Glomerular visceral epithelial cell (primary cell): ENCODE results near the gene SRSF12.
"Not testable (repeated sequence)": the region's sequence is repeated elsewhere in the genome, so short reads cannot be mapped to it uniquely, and the experiment has no call there.

ENCODE experiments used
- DNase-seq: peaks from one replicate; pipeline ENCODE4 v3.0.0-alpha.2; 2016; ENCODE audit errors: extremely low spot score

SRSF12 gene

DNA sequence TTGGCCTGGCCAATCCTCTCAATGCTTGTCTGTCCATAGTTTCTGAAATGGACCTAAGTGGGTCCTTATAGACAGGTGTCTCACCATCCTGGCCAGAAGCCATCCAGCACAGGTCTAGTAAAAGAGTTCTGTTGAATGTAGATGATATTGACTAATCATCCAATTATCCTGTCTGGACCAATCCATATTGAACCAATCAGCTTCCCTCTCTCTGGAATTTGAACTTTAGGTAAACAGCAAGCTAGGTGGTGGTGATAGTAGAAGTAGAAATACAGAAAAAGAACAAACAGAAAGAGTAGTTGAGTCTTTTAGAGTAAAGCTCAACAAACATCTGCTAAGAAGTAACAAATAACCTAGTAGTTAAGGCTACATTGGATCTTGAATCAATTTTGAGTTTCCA, 46.8 kb downstream of the SRSF12 start:
- DNase-seq, result no peak

DNA sequence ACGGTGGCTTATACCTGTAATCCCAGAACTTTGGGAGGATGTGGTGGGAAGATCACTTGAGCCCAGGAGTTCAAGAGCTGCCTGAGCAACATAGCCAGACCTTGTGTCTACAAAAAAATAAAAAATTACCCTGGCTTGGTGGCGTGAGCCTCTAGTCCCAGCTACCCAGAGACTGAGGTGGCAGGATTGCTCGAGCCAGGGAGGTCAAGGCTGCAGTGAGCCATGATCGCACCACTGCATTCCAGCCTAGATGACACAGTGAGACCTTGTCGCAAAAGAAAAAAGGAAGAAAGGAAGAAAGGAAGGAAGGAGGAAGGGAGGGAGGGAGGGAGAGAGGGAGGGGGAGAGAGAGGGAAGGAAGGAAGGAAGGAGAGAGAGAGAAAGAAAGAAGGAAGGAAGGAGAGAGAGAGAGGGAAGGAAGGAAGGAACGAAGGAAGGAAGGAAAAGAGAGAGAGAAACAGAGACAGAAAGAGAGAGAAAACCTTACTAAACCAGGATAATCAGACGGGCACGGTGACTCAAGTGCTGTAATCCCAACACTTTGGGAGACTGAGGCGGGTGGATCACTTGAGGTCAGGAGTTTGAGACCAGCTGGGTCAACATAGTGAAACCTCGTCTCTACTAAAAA, 48.2 kb downstream of the SRSF12 start:
- DNase-seq, result no peak

DNA sequence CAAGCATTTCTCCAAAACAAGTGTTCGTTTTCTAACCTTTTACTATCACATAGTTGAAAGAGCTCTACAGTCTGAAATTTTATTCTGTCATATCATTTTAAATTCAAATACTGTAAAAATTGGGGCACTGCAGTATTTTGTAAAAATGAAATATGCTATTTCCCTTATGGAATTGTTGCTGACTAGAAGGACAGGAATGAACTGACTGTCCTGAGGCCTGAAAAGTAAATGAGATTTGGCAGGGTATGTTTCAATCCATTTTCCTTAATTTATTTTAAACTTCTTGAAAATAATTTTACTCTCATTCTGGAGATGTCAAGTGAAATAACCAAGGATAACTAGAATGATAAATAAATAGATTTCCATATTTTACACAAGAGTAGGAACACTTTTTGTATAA, 49.2 kb downstream of the SRSF12 start:
- no peak for DNase-seq

DNA sequence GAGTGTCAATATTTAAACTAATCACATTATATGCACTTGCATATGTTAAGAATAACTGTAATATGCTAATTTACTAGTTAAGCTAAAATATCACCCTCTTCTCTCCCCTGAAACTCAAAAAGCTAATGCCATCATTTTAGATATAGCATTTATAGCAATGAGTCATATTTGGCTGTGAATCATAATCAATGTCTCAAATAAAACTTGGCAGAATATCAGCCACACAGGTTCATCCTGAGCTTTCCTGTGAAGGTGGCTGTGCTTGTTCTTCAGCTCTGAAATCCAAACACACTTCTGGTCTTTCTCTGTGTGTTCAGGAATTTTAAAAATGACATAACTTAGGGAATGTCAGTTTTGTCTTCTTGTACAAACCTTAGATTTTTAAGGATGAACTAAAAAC, 50.1 kb downstream of the SRSF12 start:
- DNase-seq, result no peak

DNA sequence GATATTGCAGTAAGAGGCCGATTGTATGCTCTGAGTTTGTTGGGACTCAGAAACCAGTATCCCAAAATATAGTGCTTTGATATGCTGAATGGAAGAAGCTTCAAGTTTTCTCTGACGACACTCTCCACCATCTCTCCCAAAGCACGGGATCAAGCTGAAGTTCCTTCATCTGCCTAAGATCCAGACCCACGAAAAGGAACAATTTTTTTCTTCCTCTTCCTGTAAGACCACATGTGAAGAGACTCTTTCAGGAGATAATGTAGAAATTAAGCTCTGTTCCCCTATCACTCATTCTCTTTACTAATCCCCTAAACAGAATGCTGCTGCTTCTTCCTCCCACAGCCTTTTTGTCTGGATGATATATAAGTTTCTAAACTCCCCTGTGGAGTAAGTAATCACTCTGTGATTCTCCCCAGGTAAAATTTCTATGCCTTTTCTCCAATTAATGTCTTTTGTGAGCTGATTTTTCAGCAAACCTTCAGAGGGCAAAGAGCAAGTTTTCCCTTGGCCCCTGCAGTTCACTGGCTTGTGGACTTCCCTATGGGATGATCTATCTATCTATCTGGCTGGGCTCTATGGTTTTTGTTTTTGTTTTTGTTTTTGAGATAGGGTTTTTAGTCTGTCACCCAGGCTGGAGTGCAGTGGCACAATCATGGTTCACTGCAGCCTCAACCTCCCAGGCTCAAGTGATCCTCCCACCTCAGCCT, 50.8 kb downstream of the SRSF12 start:
- no peak for DNase-seq

DNA sequence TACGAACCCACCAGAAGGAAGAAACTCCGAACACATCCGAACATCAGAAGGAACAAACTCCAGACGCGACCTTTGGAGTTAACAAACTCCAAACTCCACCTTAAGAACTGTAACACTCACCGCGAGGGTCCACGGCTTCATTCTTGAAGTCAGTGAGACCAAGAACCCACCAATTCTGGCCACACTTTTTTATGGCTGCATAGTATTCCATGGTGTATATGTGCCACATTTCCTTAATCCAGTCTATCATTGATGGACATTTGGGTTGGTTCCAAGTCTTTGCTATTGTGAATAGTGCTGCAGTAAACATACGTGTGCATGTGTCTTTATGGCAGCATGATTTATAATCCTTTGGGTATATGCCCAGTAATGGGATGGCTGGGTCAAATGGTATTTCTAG, 51.8 kb downstream of the SRSF12 start:
- DNase-seq, result not testable (repeated sequence)

DNA sequence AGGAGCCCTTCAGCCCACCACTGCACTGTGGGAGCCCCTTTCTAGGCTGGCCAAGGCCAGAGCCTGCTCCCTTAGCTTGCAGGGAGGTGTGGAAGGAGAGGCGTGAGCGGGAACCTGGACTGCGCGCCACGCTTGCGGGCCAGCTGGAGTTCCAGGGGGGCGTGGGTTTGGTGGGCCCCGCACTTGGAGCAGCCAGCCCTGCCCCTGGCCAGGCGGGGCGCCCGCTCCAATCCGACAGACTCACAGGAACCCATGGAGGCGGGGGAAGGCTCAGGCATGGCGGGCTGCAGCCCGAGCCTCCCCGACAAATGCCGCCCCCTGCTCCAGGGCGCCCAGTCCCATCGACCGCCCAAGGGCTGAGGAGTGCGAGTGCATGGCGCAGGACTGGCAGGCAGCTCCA, 52.9 kb downstream of the SRSF12 start:
- DNase-seq, result not testable (repeated sequence)

DNA sequence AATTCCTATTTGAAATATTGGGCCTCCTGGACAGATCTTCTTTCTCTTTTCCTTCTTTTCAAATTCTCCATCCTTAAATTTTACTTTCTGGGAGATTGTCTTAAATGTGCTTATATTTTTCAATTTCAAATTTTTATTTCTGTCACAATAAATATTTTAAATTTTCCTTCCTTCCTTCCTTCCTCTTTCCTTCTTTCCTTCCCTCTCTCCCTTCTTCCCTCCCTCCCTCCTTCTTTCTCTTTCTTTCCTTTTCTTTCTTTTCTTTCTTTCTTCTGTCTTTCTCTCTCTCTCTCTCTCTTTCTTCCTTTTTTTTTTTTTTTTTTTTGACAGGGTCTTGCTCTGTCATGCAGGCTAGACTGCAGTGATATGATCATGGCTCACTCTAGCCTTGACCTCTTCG, 54.0 kb downstream of the SRSF12 start:
- no peak for DNase-seq

DNA sequence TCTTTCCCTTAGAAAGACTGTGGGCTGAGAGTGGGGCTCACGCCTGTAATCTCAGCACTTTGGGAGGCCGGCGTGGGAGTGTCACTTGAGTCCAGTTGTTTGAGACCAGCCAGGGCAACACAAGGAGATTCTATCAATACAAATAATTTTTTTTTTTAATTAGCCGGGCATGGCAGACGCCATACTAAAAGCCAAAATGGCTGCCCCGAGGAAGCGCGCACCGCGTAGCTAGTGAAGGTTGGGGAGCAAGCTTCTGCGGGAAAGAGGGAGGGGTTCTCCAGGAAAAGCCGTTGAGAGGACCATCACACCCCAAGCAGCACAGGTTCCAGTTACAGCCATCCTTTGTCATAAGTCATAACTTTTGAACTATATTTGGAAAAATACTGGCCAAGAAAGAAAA, 58.6 kb downstream of the SRSF12 start:
- DNase-seq, result no peak

DNA sequence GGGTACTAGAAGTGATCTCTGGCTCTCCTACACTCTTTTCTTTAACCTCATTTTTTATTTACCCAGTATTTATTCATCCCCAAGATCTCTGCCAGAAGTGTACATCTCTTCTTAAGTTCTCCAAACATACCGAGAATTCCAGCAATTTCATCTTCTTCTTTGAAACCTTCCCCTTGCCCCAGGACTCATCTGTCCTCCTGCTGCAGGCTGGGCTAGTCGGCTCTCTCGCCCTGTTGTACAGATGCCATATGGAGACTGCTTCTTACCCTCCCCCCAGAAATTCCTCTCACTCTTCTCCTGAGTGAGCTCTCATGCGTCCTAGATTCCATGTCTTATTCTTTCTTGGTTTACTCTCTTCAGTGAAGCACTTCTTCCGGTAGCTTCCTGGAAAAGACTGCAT, 59.2 kb downstream of the SRSF12 start:
- DNase-seq, result no peak

DNA sequence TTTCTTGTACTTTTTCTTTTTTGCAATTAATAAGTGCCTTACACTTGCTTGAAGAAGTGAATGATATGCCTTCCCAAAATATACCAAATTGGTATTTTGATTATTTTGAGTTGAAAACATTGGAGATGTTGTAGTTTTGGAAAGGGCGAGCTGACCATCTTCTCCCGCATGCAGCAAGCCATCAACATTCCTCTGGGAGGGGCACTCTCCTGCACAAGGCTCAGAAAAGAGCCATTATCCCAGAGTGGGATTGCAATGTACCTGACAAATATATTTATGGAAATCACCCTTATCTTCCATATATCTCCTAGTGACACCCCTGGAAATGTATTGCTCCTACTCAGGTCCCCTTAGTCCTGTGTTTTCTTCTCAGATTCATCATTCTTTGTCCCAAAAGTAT, 60.1 kb downstream of the SRSF12 start:
- DNase-seq, result no peak

DNA sequence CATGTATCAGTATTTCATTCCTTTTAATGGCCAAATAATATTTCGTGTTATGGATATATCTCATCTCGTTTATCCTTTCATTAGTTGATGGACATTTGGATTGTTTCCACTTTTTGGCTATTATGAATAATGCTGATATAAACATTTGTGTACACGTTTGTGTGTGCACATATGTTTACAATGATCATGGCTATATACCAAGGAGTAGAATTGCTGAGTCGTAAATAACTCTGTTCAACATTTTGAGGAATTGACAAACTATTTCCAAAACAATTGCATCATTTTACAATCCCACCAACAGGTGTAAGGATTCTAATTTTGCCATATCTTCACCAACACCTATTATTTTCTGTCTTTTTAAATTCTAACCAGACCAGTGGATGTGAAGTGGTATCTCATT, 63.7 kb downstream of the SRSF12 start:
- DNase-seq, result no peak

DNA sequence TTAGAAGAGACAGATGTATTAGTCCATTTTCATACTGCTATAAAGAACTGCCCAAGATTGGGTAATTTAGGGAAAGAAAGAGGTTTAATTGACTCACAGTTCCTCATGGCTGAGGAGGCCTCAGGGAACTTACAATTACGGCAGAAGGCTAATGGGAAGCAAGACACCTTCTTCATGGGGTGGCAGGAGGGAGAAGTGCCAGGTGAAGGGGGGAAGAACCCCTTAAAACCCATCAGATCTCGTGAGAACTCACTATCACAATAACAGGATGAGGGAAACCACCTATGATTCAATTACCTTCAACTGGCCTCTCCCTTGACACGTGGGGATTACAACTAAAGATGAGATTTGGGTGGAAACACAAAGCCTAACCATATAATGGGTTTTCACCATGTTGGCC, 66.2 kb downstream of the SRSF12 start:
- no peak for DNase-seq

DNA sequence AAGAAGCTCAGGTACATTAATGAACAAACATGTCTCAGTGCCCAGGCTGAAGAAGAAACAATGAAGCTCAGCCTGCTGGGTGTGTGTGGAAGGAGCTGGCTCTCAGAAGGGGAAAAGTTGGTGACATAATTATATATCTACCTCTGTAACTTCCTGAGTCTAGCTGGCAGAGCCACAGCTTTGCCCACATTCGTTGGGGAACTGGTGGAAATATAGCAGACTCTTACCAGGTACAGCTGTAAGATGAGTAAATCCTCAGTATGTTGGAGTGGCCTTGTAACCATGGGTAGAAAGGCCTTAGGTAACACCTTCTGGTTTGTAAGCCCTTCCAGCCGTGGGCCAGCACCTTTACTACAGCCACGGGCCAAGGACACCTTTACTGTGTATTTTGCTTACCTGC, 67.2 kb downstream of the SRSF12 start:
- no peak for DNase-seq

DNA sequence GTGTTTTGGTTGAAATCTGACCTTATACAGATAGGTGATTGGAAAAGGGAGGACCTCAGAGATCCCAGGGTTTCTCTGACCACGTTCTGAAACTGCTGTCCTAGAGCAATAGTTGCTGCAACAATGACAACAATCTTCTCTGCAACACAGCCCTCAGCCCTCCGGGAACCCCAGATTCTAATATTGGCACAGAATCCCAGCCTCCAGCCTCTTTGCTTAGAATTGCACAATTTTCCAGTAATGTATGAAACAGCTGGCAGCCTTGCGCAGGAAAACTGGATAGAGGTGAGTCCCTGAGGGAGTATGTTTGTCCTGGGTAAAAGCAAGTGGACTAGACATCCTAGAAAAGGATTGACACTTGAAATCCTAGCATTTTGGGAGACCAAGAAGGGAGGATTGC, 67.7 kb downstream of the SRSF12 start:
- no peak for DNase-seq

DNA sequence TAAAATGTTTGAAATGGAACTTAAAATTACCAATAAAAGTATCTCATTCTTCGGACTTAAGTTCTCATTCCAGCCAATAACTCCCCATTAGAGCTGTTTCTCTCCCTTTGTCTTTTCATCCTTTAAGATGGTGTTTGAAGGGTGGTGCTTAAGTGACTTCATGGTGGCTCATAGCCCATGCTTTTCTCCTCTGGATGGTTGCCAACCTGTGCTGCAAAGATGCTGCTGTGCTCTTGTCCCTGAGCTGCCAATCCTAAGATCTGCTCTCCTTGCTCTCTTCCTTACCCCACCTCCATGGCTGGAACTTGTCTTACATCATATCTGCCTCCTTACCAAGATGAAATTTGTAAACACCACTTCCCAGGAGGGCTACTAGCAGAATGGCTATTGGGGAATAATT, 68.9 kb downstream of the SRSF12 start:
- DNase-seq, result no peak

DNA sequence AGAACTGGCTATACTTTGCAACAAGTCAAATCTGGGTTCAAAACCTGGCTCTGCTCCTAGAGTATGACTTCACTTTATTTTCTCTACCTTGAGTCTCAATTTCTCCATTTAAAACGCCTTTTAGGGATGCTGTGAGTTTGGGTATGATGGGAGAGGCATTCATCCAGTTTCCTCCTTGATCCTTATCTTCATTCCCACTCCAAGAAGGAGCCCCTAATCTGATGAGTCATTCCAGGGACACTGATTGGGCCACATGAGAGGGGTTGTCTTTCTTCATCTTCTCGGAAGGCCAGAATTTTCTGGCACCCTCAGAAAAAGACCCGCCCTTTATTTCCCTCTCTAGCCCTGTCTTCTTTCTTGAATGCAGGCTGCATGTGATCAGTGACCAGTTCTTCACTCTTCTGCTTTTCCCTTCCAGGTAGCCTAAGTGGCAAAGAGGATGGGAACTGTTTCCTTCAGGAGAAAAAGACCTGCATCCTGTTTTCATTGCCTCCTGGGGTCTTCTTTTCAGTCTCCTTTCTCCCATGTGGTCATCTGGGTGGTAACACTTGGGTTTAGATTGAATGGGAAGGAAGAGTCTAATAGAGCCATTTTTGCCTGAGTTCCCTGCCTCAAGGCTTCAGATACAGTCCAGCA, 69.5 kb downstream of the SRSF12 start:
- no peak for DNase-seq

DNA sequence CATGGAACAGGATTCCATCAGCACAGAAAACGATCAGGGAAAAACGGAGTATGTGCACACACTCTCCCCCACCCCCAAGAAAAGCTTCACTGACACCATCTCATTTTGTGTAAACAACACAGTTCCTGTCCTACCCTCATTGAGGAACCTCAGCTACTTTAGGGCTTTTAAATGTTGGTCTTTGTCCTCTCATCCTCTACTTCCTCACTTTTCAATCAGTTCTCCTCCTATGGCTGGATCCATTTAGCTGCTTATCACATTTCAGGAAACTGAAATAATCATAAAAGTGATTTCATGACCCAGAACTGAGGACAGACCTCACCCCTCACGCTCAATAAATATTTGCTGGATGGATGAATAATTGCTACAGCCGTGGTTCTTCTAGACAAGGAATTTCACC, 70.4 kb downstream of the SRSF12 start:
- DNase-seq, result no peak
